Myometrial cell (primary cell): ENCODE data around the gene NOL9. TPM values are rescaled to one million over a fixed set of nuclear protein-coding genes. Genes with fewer than 3 reads are reported as not detected.

ENCODE experiments used
- total RNA-seq: library from RNA; depleted of rRNA; stranded (reverse); fragments of >200 nt; gene quantifications from 2 replicates; pipeline ENCODE4 v1.2.3, GENCODE V29; 2015

NOL9 gene
- total RNA-seq, result 12.1 and 17.9 TPM in 2 replicates

DNA sequence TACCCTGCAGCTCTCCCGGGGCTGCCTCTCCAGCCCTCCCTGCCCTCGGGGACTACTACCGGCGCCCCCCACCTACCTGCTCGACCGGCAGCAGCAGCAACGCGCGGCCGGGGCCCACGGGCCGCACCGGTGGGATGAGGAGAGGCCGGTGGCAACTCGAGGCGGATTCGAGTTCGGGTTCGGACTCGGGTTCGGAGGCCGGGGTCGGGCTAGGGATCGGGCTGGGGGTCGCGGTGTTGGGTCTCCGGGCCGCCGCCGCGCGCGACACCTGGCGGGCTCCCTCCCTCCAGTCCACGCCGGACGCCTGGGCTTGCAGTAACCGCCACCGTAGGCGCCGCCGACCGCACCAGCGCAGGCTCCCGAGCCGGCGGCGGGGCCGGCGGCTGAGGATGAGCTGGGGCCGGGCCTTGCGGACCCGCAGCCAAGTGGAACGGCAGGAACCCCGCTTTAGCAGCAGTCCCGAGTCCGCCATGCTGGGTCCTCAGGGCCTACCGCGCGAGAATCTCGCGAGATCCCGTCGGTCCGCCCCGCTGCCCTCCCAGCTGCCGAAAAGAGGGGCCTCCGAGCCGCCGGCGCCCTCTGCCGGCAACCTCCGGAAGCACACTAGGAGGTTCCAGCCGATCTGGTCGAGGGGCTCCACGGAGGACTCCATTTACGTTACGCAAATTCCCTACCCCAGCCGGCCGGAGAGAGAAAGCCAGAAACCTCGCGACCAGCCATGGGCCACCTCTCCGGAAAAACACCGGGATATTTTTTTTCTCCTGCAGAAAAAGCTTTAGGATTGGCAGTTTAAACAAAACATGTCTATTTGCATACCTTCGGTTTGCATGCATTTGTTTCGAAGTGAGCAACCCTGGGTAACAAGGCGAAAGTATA lies at the start of gene NOL9:
Gene NOL9 (minus strand): TSS at position 483 of the 876 bp plus-strand sequence. CDS start 11 bp downstream, at position 472.

DNA sequence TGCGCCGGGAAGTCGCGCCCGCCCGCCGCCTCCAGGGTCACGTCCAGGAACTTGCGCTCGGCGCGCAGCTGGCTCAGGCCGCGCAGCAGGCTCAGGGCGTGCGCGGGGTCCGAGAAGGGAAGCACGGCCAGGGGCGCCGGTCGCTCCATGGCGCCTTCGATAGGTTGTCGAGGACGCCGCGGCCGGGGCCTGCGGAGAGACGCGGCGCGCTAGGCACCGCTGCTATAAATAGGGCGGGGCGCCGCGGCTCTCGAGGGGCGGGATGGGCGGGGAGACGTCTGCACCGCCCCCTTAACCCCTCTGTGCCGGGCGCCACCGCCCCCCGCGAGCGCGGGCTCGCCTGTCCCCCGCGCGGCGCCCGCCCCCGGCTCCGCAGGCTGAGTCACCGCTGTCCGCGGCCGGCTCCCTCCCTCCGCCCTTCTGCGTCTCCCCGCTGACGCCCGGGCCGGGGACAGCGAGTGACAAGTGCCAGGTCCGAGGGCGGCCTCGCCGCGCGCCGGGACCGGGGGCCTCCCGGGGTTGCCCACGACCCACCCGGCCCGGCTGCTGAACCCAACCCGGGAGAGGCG lies 48.4 kb upstream of the NOL9 start, which contains the start of gene KLHL21:
Gene KLHL21 (minus strand): TSS at position 201 of the 569 bp plus-strand sequence. CDS start 52 bp downstream, at position 149.

GRCh38 chr1:6579374-6580118 lies 25.2 kb upstream of the NOL9 start, which contains the start of gene ZBTB48:
TSS of gene ZBTB48 (plus strand) at chr1:6579994. CDS start at chr1:6580610, 616 bp downstream.

GRCh38 chr1:6554907-6555778 lies 830 bp upstream of the NOL9 start, which contains the start of gene TAS1R1:
TSS of gene TAS1R1 (plus strand) at chr1:6555307. CDS start at chr1:6555374, 67 bp downstream.

GRCh38 chr1:6491480-6491962 lies 62.8 kb downstream of the NOL9 start, which contains the start of gene PLEKHG5:
TSS of gene PLEKHG5 (minus strand) at chr1:6491667. CDS start at chr1:6477571, 14,096 bp downstream.

Other genes starting within 250 kb of the NOL9 start
- gene ACOT7, start 160.7 kb downstream of the NOL9 start, total RNA-seq, result 53.9 and 82.7 TPM in 2 replicates
- not detected in 2 replicates for gene HES2, start 134.6 kb downstream of the NOL9 start, total RNA-seq
- not detected in 2 replicates for gene ESPN, start 129.7 kb downstream of the NOL9 start, total RNA-seq
- 1.8 and 2.0 TPM in 2 replicates for gene TNFRSF25, start 88.3 kb downstream of the NOL9 start, total RNA-seq
- 8.5 and 8.9 TPM in 2 replicates for gene PLEKHG5, start 62.8 kb downstream of the NOL9 start, total RNA-seq
- gene TAS1R1, start 794 bp upstream of the NOL9 start, total RNA-seq, result not detected in 2 replicates
- gene ZBTB48, start 25.5 kb upstream of the NOL9 start, total RNA-seq, result 3.7 and 6.6 TPM in 2 replicates
- gene KLHL21, start 48.4 kb upstream of the NOL9 start, total RNA-seq, result 23.6 and 26.9 TPM in 2 replicates
- gene PHF13, start 59.2 kb upstream of the NOL9 start, total RNA-seq, result 6.2 and 7.8 TPM in 2 replicates
- 13.5 and 21.8 TPM in 2 replicates for gene THAP3, start 70.4 kb upstream of the NOL9 start, total RNA-seq
- gene DNAJC11, start 147.3 kb upstream of the NOL9 start, total RNA-seq, result 25.4 and 27.6 TPM in 2 replicates
- 70.3 and 80.6 TPM in 2 replicates for gene CAMTA1, start 230.9 kb upstream of the NOL9 start, total RNA-seq